ENCODE data around the gene TRAPPC3L.

- TF ChIP-seq POLR2A (IDR thresholded peaks at IDR 0.05; ENCODE audit: low read depth, low read length) = no peak
- TF ChIP-seq TAF1 (IDR thresholded peaks at IDR 0.05; ENCODE audit: borderline replicate concordance, low read depth, low read length) = no peak
- TF ChIP-seq POLR2AphosphoS5 (IDR thresholded peaks at IDR 0.05; ENCODE audit: low read depth, low read length) = no peak
These were observed 40.8 kb upstream of the TRAPPC3L start for GRCh38 chr6:116586276-116586675.
